GM23338 (cell line): ENCODE measurements around the gene PTGFR. TPM values are rescaled to one million over a fixed set of nuclear protein-coding genes. Genes with fewer than 3 reads are reported as not detected.

Source experiments
- ATAC-seq: fragments of 200-7000 bp; cut with Tn5 transposase; 3 replicates; pipeline ENCODE4 v1.9.1; 2020
- DNase-seq: peaks from one replicate; pipeline ENCODE4 v3.0.0-alpha.2; 2015; ENCODE audit warnings: low spot score
- H2AFZ ChIP-seq: fragments of 200-600 bp; sonication (generic); 2 replicates; pipeline ENCODE4 v1.8.0; 2016; ENCODE audit warnings: antibody characterized with exemption, mild to moderate bottlenecking, moderate library complexity
- H3F3A ChIP-seq: fragments of 200-600 bp; sonication (generic); replicated peaks from 2 replicates; pipeline ENCODE4 v1.8.0; 2017; ENCODE audit warnings: antibody characterized with exemption, mixed run types, low read depth
- H3K27ac ChIP-seq: fragments of 200-600 bp; sonication (generic); 2 replicates; pipeline ENCODE4 v1.6.1; 2016; ENCODE audit warnings: low read depth
- H3K27me3 ChIP-seq: fragments of 200-600 bp; sonication (generic); 2 replicates; pipeline ENCODE4 v1.8.0; 2016; ENCODE audit warnings: mild to moderate bottlenecking, mixed run types, moderate library complexity; ENCODE audit not compliant: insufficient read depth
- H3K36me3 ChIP-seq: fragments of 200-600 bp; sonication (generic); 2 replicates; pipeline ENCODE4 v1.8.0; 2016; ENCODE audit warnings: mild to moderate bottlenecking; ENCODE audit not compliant: insufficient read depth
- H3K4me1 ChIP-seq: fragments of 200-600 bp; sonication (generic); 2 replicates; pipeline ENCODE4 v1.8.0; 2016; ENCODE audit warnings: mild to moderate bottlenecking, moderate library complexity; ENCODE audit not compliant: insufficient read depth
- H3K4me2 ChIP-seq: fragments of 200-600 bp; sonication (generic); 2 replicates; pipeline ENCODE4 v1.7.1; 2017; ENCODE audit warnings: mixed run types
- H3K4me3 ChIP-seq: fragments of 200-600 bp; sonication (generic); 2 replicates; pipeline ENCODE4 v1.6.1; 2016; ENCODE audit warnings: mixed run types
- H3K79me2 ChIP-seq: fragments of 200-600 bp; sonication (generic); replicated peaks from 2 replicates; pipeline ENCODE4 v1.8.0; 2017; ENCODE audit warnings: mild to moderate bottlenecking; ENCODE audit not compliant: insufficient read depth
- H3K9me2 ChIP-seq: fragments of 200-600 bp; sonication (generic); 2 replicates; pipeline ENCODE4 v1.8.0; 2017; ENCODE audit not compliant: insufficient read depth
- H4K20me1 ChIP-seq: fragments of 200-600 bp; sonication (generic); replicated peaks from 2 replicates; pipeline ENCODE4 v1.8.0; 2017; ENCODE audit warnings: mild to moderate bottlenecking; ENCODE audit not compliant: insufficient read depth
- H3K27ac Mint-ChIP-seq: 2 replicates; pipeline ENCODE4 v1.8.0; 2020; ENCODE audit warnings: inconsistent platforms, mild to moderate bottlenecking, moderate library complexity, mixed read lengths
- H3K27me3 Mint-ChIP-seq: 3 replicates; pipeline ENCODE4 v1.8.0; 2022; ENCODE audit warnings: low read depth, mild to moderate bottlenecking, moderate library complexity, mixed read lengths, inconsistent platforms; ENCODE audit not compliant: insufficient read depth, poor library complexity
- H3K36me3 Mint-ChIP-seq: 3 replicates; pipeline ENCODE4 v1.8.0; 2021; ENCODE audit warnings: low read depth, mild to moderate bottlenecking, inconsistent platforms, moderate library complexity, mixed read lengths
- H3K4me1 Mint-ChIP-seq: 3 replicates; pipeline ENCODE4 v1.8.0; 2020; ENCODE audit warnings: mild to moderate bottlenecking, inconsistent platforms, mixed read lengths
- H3K4me3 Mint-ChIP-seq: 3 replicates; pipeline ENCODE4 v1.8.0; 2021; ENCODE audit warnings: moderate library complexity, mild to moderate bottlenecking, inconsistent platforms, mixed read lengths
- H3K9me3 Mint-ChIP-seq: 3 replicates; pipeline ENCODE4 v1.8.0; 2020; ENCODE audit warnings: moderate library complexity, mild to moderate bottlenecking, inconsistent platforms, mixed read lengths
- CREB1 ChIP-seq: fragments of 250-450 bp; sonication (Bioruptor Pico); IDR thresholded peaks from 2 replicates; pipeline ENCODE4 v1.5.0; 2020; ENCODE audit warnings: low read depth, mild to moderate bottlenecking, moderate library complexity
- ETS1 ChIP-seq: IDR thresholded peaks from 2 replicates; pipeline ENCODE4 v1.6.1; 2016; ENCODE audit warnings: antibody characterized with exemption
- EZH2 ChIP-seq: fragments of 200-600 bp; sonication (generic); IDR thresholded peaks from one replicate; pipeline ENCODE4 v1.8.0; 2017; ENCODE audit warnings: antibody characterized with exemption, mild to moderate bottlenecking, low read depth; ENCODE audit not compliant: unreplicated experiment
- EZH2phosphoT487 ChIP-seq: fragments of 200-600 bp; sonication (generic); IDR thresholded peaks from one replicate; pipeline ENCODE4 v1.8.1; 2018; ENCODE audit warnings: antibody characterized with exemption; ENCODE audit not compliant: unreplicated experiment
- JUNB ChIP-seq: IDR thresholded peaks from one replicate; pipeline ENCODE4 v1.6.1; 2016; ENCODE audit warnings: antibody characterized with exemption; ENCODE audit not compliant: unreplicated experiment
- NANOG ChIP-seq: IDR thresholded peaks from 2 replicates; pipeline ENCODE4 v1.6.1; 2016; ENCODE audit warnings: antibody characterized with exemption, borderline replicate concordance
- POLR2AphosphoS5 ChIP-seq: IDR thresholded peaks from 2 replicates; pipeline ENCODE4 v1.6.1; 2016; ENCODE audit warnings: antibody characterized with exemption, low read depth
- ZNF331 ChIP-seq: fragments of 250-450 bp; sonication (Bioruptor Pico); IDR thresholded peaks from 2 replicates; pipeline ENCODE4 v1.5.0; 2020; ENCODE audit warnings: low read depth, mild to moderate bottlenecking, moderate library complexity
- ZNF462 ChIP-seq: fragments of 250-450 bp; sonication (Bioruptor Pico); IDR thresholded peaks from 2 replicates; pipeline ENCODE4 v1.5.0; 2020; ENCODE audit warnings: mild to moderate bottlenecking, moderate library complexity
- long read RNA-seq: library from polyadenylated mRNA; unstranded; transcript quantifications from one replicate; pipeline ENCODE4 v2.0.0, GENCODE V29; 2020; ENCODE audit not compliant: unreplicated experiment
- polyA plus RNA-seq: library from polyadenylated mRNA; unstranded; fragments of >200 nt; fragmentation: Nextera tagmentation; extraction: Ambion mirVana; gene quantifications from 2 replicates; pipeline ENCODE4 v1.2.1, GENCODE V29; 2016
- total RNA-seq: library from RNA; depleted of rRNA; stranded (reverse); fragments of >200 nt; shearing (Covaris generic); gene quantifications from 2 replicates; pipeline ENCODE4 v1.2.3, GENCODE V29; 2014; rRNA removed

Gene PTGFR
- total RNA-seq (0.24 and 0.43 TPM in 2 replicates), polyA plus RNA-seq (0.07 TPM in 1 of 2 replicates, not detected in the other)
- long read RNA-seq, result 0 reads

GRCh38 chr1:78490861-78491450 lies at the start of gene PTGFR:
Gene PTGFR (plus strand): TSS chr1:78490974. CDS start chr1:78492744, 1,770 bp downstream.
- Histone ChIP-seq H3F3A (no peaks in the 10 kb centered on the region), H3K9me2 (no peaks in the 10 kb centered on the region), H4K20me1 (no peaks in the 10 kb centered on the region), H3K79me2 (no peaks in the 10 kb centered on the region), H3K4me1 (peaks cover 8% of the 10 kb centered on the region; the same call in 1 of the 2 replicates), H3K4me3 (peak within 1 kb of the TSS; percentile 83), H3K27ac (no peak within 1 kb of the TSS), H3K4me2 (peak within 1 kb of the TSS; percentile 98), H3K27me3 (peaks cover 57% of the 10 kb centered on the region), H3K36me3 (no peaks in the 10 kb centered on the region), H2AFZ (peak within 1 kb of the TSS; percentile 99)
- TF ChIP-seq ZNF462, result no peak
- TF ChIP-seq JUNB, result no peak
- TF ChIP-seq ZNF331, result no peak
- TF ChIP-seq NANOG, result no peak
- TF ChIP-seq EZH2, result no peak
- TF ChIP-seq POLR2AphosphoS5, result no peak
- TF ChIP-seq EZH2phosphoT487, result no peak
- no peak for TF ChIP-seq ETS1
- TF ChIP-seq CREB1 (CRISPR knock-in tag), result no peak
- Mint-ChIP-seq H3K9me3 (peaks cover 4% of the 10 kb centered on the region; the same call in 1 of the 3 replicates), H3K27me3 (peaks cover 36% of the 10 kb centered on the region), H3K27ac (no peak within 1 kb of the TSS), H3K36me3 (no peaks in the 10 kb centered on the region), H3K4me1 (peaks cover 10% of the 10 kb centered on the region), H3K4me3 (peak within 1 kb of the TSS; percentile 85)
- peak; percentile 91 for ATAC-seq
- peak; percentile 79 for DNase-seq
